Osteoblast (primary cell): ENCODE measurements around the gene RIPOR3. TPM values are rescaled to one million over a fixed set of nuclear protein-coding genes. Genes with fewer than 3 reads are reported as not detected.

Experiments
- DNase-seq: peaks from one replicate; pipeline ENCODE4 v3.0.0; 2011; ENCODE audit warnings: low spot score, mixed read lengths; ENCODE audit not compliant: insufficient read length; ENCODE audit errors: missing footprints
- H2AFZ ChIP-seq: 2 replicates; pipeline ENCODE4 v1.6.0; 2011; ENCODE audit warnings: mild to moderate bottlenecking, low read length
- H3K27ac ChIP-seq: 2 replicates; pipeline ENCODE4 v1.5.1; 2011; ENCODE audit warnings: mild to moderate bottlenecking, low read depth, low read length, moderate library complexity
- H3K27me3 ChIP-seq: 2 replicates; pipeline ENCODE4 v1.6.0; 2012; ENCODE audit warnings: mild to moderate bottlenecking, control low read depth, inconsistent platforms, low read length, moderate library complexity; ENCODE audit not compliant: insufficient read depth
- H3K36me3 ChIP-seq: 2 replicates; pipeline ENCODE4 v1.5.1; 2011; ENCODE audit warnings: mild to moderate bottlenecking, low read length, control low read depth, moderate library complexity; ENCODE audit not compliant: insufficient read depth
- H3K4me1 ChIP-seq: 2 replicates; pipeline ENCODE4 v1.5.1; 2011; ENCODE audit warnings: mild to moderate bottlenecking, low read length, control low read depth, moderate library complexity; ENCODE audit not compliant: insufficient read depth
- H3K4me2 ChIP-seq: 2 replicates; pipeline ENCODE4 v1.6.0; 2011; ENCODE audit warnings: mild to moderate bottlenecking, low read length; ENCODE audit not compliant: insufficient read depth
- H3K4me3 ChIP-seq: fragments of 200-600 bp; sonication (generic); 3 replicates; pipeline ENCODE4 v1.5.1; 2012; ENCODE audit warnings: mild to moderate bottlenecking, low read length, inconsistent platforms; ENCODE audit not compliant: insufficient read depth
- H3K79me2 ChIP-seq: 2 replicates; pipeline ENCODE4 v1.6.0; 2012; ENCODE audit warnings: mild to moderate bottlenecking, low read length, control low read depth, inconsistent platforms; ENCODE audit not compliant: insufficient read depth
- H3K9me3 ChIP-seq: 2 replicates; pipeline ENCODE4 v1.5.1; 2011; ENCODE audit warnings: low read depth, low read length, control low read depth
- H4K20me1 ChIP-seq: 2 replicates; pipeline ENCODE4 v1.6.0; 2012; ENCODE audit warnings: mild to moderate bottlenecking, low read length, control low read depth; ENCODE audit not compliant: insufficient read depth
- CTCF ChIP-seq: IDR thresholded peaks from 2 replicates; pipeline ENCODE4 v1.5.1; 2011; ENCODE audit warnings: mild to moderate bottlenecking, low read depth, low read length, moderate library complexity; ENCODE audit errors: extremely low read depth
- small RNA-seq: library from RNA; depleted of rRNA; stranded (forward); fragments of <200 nt; gene quantifications from one replicate; pipeline ENCODE3, GENCODE V24; 2012
- total RNA-seq: library from RNA; depleted of rRNA; stranded (reverse); fragments of >200 nt; gene quantifications from 2 replicates; pipeline ENCODE4 v1.2.3, GENCODE V29; 2012

Gene RIPOR3
- total RNA-seq, 1 donor: 1.1 TPM

GRCh38 chr20:50538276-50538675, 153.1 kb downstream of the RIPOR3 start:
- H3K27me3 ChIP-seq: no peaks in the 10 kb centered on the region
- H3K27ac ChIP-seq: no peak overlapping the region
- H3K36me3 ChIP-seq: no peaks in the 10 kb centered on the region
- no peak for TF ChIP-seq CTCF
- no peak for DNase-seq
- H4K20me1 ChIP-seq: no peaks in the 10 kb centered on the region
- no peaks in the 10 kb centered on the region for H3K9me3 ChIP-seq
- no peak overlapping the region for H3K4me2 ChIP-seq
- H3K79me2 ChIP-seq: peaks cover 82% of the 10 kb centered on the region
- no peak overlapping the region for H3K4me3 ChIP-seq
- H2AFZ ChIP-seq: no peak overlapping the region
- peaks cover 52% of the 10 kb centered on the region for H3K4me1 ChIP-seq

GRCh38 chr20:50537546-50538201, 153.7 kb downstream of the RIPOR3 start:
- Histone ChIP-seq H2AFZ (no peak overlapping the region), H3K27me3 (no peaks in the 10 kb centered on the region), H3K27ac (peak overlapping the region; percentile 21), H4K20me1 (peaks cover 1% of the 10 kb centered on the region), H3K9me3 (no peaks in the 10 kb centered on the region), H3K4me3 (no peak overlapping the region), H3K79me2 (peaks cover 82% of the 10 kb centered on the region), H3K36me3 (no peaks in the 10 kb centered on the region), H3K4me2 (no peak overlapping the region), H3K4me1 (peaks cover 57% of the 10 kb centered on the region)
- DNase-seq: no peak
- no peak for TF ChIP-seq CTCF

GRCh38 chr20:50536333-50536732, 155.0 kb downstream of the RIPOR3 start:
- Histone ChIP-seq H3K4me1 (peaks cover 60% of the 10 kb centered on the region), H3K27ac (peak overlapping the region; percentile 5), H3K79me2 (peaks cover 82% of the 10 kb centered on the region), H3K4me3 (no peak overlapping the region), H3K4me2 (no peak overlapping the region), H4K20me1 (peaks cover 3% of the 10 kb centered on the region), H3K36me3 (no peaks in the 10 kb centered on the region), H3K9me3 (no peaks in the 10 kb centered on the region), H3K27me3 (no peaks in the 10 kb centered on the region), H2AFZ (no peak overlapping the region)
- DNase-seq: no peak
- no peak for TF ChIP-seq CTCF

Small RNAs within 50 kb of the gene (small RNA-seq; reads per million reads assigned to genes)
- gene MIR1302-5 (not detected), gene MIR645 (not detected), gene RF00019 (not detected)

Other genes with a start within 250 kb of the RIPOR3 start
- gene PTPN1, start 181.2 kb downstream of the RIPOR3 start, total RNA-seq: 27.4 and 28.6 TPM in 2 replicates
- gene PARD6B, start 40.0 kb upstream of the RIPOR3 start, total RNA-seq: 0.72 and 0.88 TPM in 2 replicates
- 2.4 and 2.9 TPM in 2 replicates for gene BCAS4, start 103.5 kb upstream of the RIPOR3 start, total RNA-seq
- 23.5 and 26.2 TPM in 2 replicates for gene ADNP, start 239.9 kb upstream of the RIPOR3 start, total RNA-seq